ENCODE data around the gene IL17RE. TPM values are rescaled to one million over a fixed set of nuclear protein-coding genes. Genes with fewer than 3 reads are reported as not detected.

IL17RE gene
- total and polyA plus RNA-seq, 2 of the 13 experiments (the other 11 are each of a cell fraction or from before 2014, with no cell fraction given) = 14.5 to 24.1 TPM

- no peak for TF ChIP-seq SYNCRIP (IDR thresholded peaks at IDR 0.05; ENCODE audit: insufficient read depth, low read depth, low read length)
- no peak for TF ChIP-seq ZNF660 (CRISPR knock-in tag; IDR thresholded peaks at IDR 0.05; ENCODE audit: borderline replicate concordance, low read depth)
- TF ChIP-seq HMGA1 (CRISPR knock-in tag; conservative IDR thresholded peaks at IDR 0.05) = no peak
- 0 out of 2 replicates have a peak, but pooled peaks have one; percentile 0 for TF ChIP-seq BORCS8-MEF2B (CRISPR knock-in tag; IDR thresholded peaks at IDR 0.05)
- TF ChIP-seq NFAT5 (CRISPR knock-in tag; IDR thresholded peaks at IDR 0.05) = no peak
- TF ChIP-seq FOXJ3 (CRISPR knock-in tag; IDR thresholded peaks at IDR 0.05; ENCODE audit: borderline replicate concordance) = no peak
- TF ChIP-seq ZNF646 (CRISPR knock-in tag; IDR thresholded peaks at IDR 0.05) = no peak
- 0 out of 2 replicates have a peak, but pooled peaks have one; percentile 7 for TF ChIP-seq FOXC1 (CRISPR knock-in tag; IDR thresholded peaks at IDR 0.05; ENCODE audit: borderline replicate concordance)
- 0 out of 2 replicates have a peak, but pooled peaks have one; percentile 76 for TF ChIP-seq ZNF256 (CRISPR knock-in tag; conservative IDR thresholded peaks at IDR 0.05)
- TF ChIP-seq PBX2 (CRISPR knock-in tag; IDR thresholded peaks at IDR 0.05) = no peak
- TF ChIP-seq ELF1 (CRISPR knock-in tag; IDR thresholded peaks at IDR 0.05) = no peak
- TF ChIP-seq ATF7-NPFF (CRISPR knock-in tag; IDR thresholded peaks at IDR 0.05; ENCODE audit: low read depth) = no peak
- no peak for TF ChIP-seq MEIS1 (CRISPR knock-in tag; IDR thresholded peaks at IDR 0.05; ENCODE audit: borderline replicate concordance)
- no peak for TF ChIP-seq PBX3 (CRISPR knock-in tag; IDR thresholded peaks at IDR 0.05; ENCODE audit: borderline replicate concordance)
Observed at GRCh38 chr3:9914559-9915253, 12.1 kb downstream of the IL17RE start (continued).

Data from HepG2 (cell line).